GM12878 (cell line): Measurements from ENCODE around the gene IPP. TPM values are rescaled to one million over a fixed set of nuclear protein-coding genes. Genes with fewer than 3 reads are reported as not detected.

Experiments used
- ATAC-seq: fragments of 200-7000 bp; cut with Tn5 transposase; 3 replicates; pipeline ENCODE4 v1.9.1; 2020; ENCODE audit warnings: mild to moderate bottlenecking, moderate library complexity
- Bru-seq: library from RNA; stranded (reverse); fragments of 400-500 nt; gene quantifications from one replicate; lab custom pipeline; 2021; lab: Mats Ljungman, UMichigan
- BruChase-seq, 2 experiments: library from RNA; stranded (reverse); fragments of 400-500 nt; gene quantifications; one replicate each; lab custom pipeline; 2021; lab: Mats Ljungman, UMichigan
- BruUV-seq: library from RNA; stranded (reverse); fragments of 400-500 nt; replicated peaks from 2 replicates; lab custom pipeline; 2021; lab: Mats Ljungman, UMichigan
- CTCF ChIA-PET: fragments of 300-600 bp; sonication (Branson Sonifier 250); formaldehyde crosslinking; extraction: SDS; loops from one replicate; lab custom pipeline; 2021; ENCODE audit warnings: inconsistent platforms; lab: Yijun Ruan, JAX
- POLR2A ChIA-PET: fragments of 350-600 bp; formaldehyde crosslinking; extraction: SDS; loops from one replicate; lab custom pipeline; 2021; ENCODE audit warnings: inconsistent platforms; lab: Charles Lee
- RAD21 ChIA-PET: fragments of 300-600 bp; sonication (Branson Sonifier 250); formaldehyde crosslinking; loops from one replicate; lab custom pipeline; 2023; ENCODE audit warnings: antibody characterized with exemption; ENCODE audit not compliant: unreplicated experiment; lab: Charles Lee
- SMC1A ChIA-PET: fragments of 300-600 bp; sonication (Branson Sonifier 250); formaldehyde crosslinking; loops from one replicate; lab custom pipeline; 2023; ENCODE audit not compliant: unreplicated experiment, uncharacterized antibody; lab: Charles Lee
- DNase-seq: peaks from one replicate; pipeline ENCODE4 v3.0.0-alpha.2; 2011; ENCODE audit warnings: low read depth, low spot score
- FAIRE-seq: peaks from 3 replicates; lab custom pipeline; 2011; peaks lifted over from hg19 to GRCh38; lab: Jason Lieb, UNC
- H2AFZ ChIP-seq: 2 replicates; pipeline ENCODE4 v1.6.0; 2011; ENCODE audit warnings: low read depth, low read length, control low read depth; ENCODE audit not compliant: control insufficient read depth
- H3K27ac ChIP-seq: 2 replicates; pipeline ENCODE4 v1.5.1; 2011; ENCODE audit warnings: control low read depth; ENCODE audit not compliant: control insufficient read depth, insufficient read depth
- H3K27me3 ChIP-seq, 2 experiments: replicated peaks in 1 of 2; 2 replicates each; pipeline versions ENCODE4 v1.6.0 to v1.6.1; 2011; ENCODE audit warnings: low read length in 1 of 2; ENCODE audit not compliant: control insufficient read depth in 2 of 2, insufficient read depth in 2 of 2
- H3K36me3 ChIP-seq, 2 experiments: 2 replicates each; pipeline ENCODE4 v1.5.1; 2011; ENCODE audit warnings: low read length in 1 of 2; ENCODE audit not compliant: control insufficient read depth in 2 of 2, insufficient read depth in 2 of 2
- H3K4me1 ChIP-seq: 2 replicates; pipeline ENCODE4 v1.6.1; 2011; ENCODE audit warnings: mild to moderate bottlenecking, low read length, moderate library complexity, mixed read lengths; ENCODE audit not compliant: control insufficient read depth, insufficient read depth
- H3K4me2 ChIP-seq: 2 replicates; pipeline ENCODE4 v1.6.0; 2011; ENCODE audit warnings: control low read depth; ENCODE audit not compliant: control insufficient read depth, insufficient read depth
- H3K4me3 ChIP-seq: fragments of 200-600 bp; sonication (generic); 2 replicates; pipeline ENCODE4 v1.5.1; 2016
- H3K79me2 ChIP-seq: 2 replicates; pipeline ENCODE4 v1.6.0; 2011; ENCODE audit warnings: low read length; ENCODE audit not compliant: control insufficient read depth, insufficient read depth
- H3K9ac ChIP-seq: 2 replicates; pipeline ENCODE4 v1.8.0; 2011; ENCODE audit warnings: low read length, control low read depth, mixed read lengths; ENCODE audit not compliant: control insufficient read depth, insufficient read depth
- H3K9me3 ChIP-seq: replicated peaks from 3 replicates; pipeline ENCODE4 v1.5.1; 2011; ENCODE audit warnings: mild to moderate bottlenecking, low read length; ENCODE audit not compliant: control insufficient read depth, insufficient read depth
- H4K20me1 ChIP-seq: 2 replicates; pipeline ENCODE4 v1.6.0; 2011; ENCODE audit not compliant: control insufficient read depth, insufficient read depth
- BCL11A ChIP-seq: IDR thresholded peaks from 2 replicates; pipeline ENCODE4 v1.6.1; 2011; ENCODE audit warnings: low read depth, low read length
- CBFB ChIP-seq: IDR thresholded peaks from 2 replicates; pipeline ENCODE4 v1.6.1; 2016; ENCODE audit warnings: antibody characterized with exemption, low read depth
- CBX5 ChIP-seq: sonication (generic); IDR thresholded peaks from 2 replicates; pipeline ENCODE4 v1.6.1; 2016; ENCODE audit warnings: low read depth, moderate library complexity, mild to moderate bottlenecking, inconsistent platforms
- CREM ChIP-seq: IDR thresholded peaks from 2 replicates; pipeline ENCODE4 v1.6.1; 2014; ENCODE audit warnings: antibody characterized with exemption, low read depth
- ETV6 ChIP-seq, 2 experiments: fragments of 450-650 bp in 1 of 2; IDR thresholded peaks in 1 of 2; conservative IDR thresholded peaks in 1 of 2; 2 replicates each; pipeline ENCODE4 v1.6.1; 2014; ENCODE audit warnings: antibody characterized with exemption in 1 of 2, borderline replicate concordance in 1 of 2, low read depth in 1 of 2, mild to moderate bottlenecking in 1 of 2, moderate library complexity in 1 of 2
- IRF3 ChIP-seq: fragments of 450-650 bp; IDR thresholded peaks from 2 replicates; pipeline ENCODE4 v1.6.1; 2014; ENCODE audit warnings: mild to moderate bottlenecking
- NFYB ChIP-seq: IDR thresholded peaks from 2 replicates; pipeline ENCODE4 v1.6.1; 2011; ENCODE audit warnings: low read depth, mild to moderate bottlenecking, low read length, improper control_type of control experiment, moderate library complexity; ENCODE audit not compliant: insufficient read depth
- TAF1 ChIP-seq: IDR thresholded peaks from 2 replicates; pipeline ENCODE4 v1.6.1; 2011; ENCODE audit warnings: mild to moderate bottlenecking, low read depth, low read length, borderline replicate concordance
- ZBED1 ChIP-seq: IDR thresholded peaks from 2 replicates; pipeline ENCODE4 v1.6.1; 2016; ENCODE audit warnings: borderline replicate concordance
- WGBS: methylation state at CpG from one replicate; pipeline ENCODE4 v1.1.6; 2016; ENCODE audit warnings: low lambda C conversion rate; ENCODE audit not compliant: insufficient replicate concordance, insufficient coverage; ENCODE audit errors: missing lambda C conversion rate; 5-methylcytosine and 5-hydroxymethylcytosine counted together
- in situ Hi-C: fragments of 300-500 bp; cut with MboI; formaldehyde crosslinking; loops from 9 replicates; pipeline ENCODE4 v1.14.3; 2018; ENCODE audit warnings: mixed read lengths
- intact Hi-C: fragments of 100-400 bp; cut with micrococcal nuclease; formaldehyde crosslinking; loops from one replicate; pipeline ENCODE4 v1.14.2; 2022; ENCODE audit not compliant: unreplicated experiment
- long read RNA-seq, 2 experiments: library from polyadenylated mRNA; unstranded; transcript quantifications; one replicate each; pipeline ENCODE4 v2.0.0, GENCODE V29; 2019 to 2020
- polyA minus RNA-seq, 3 experiments: library from RNA; depleted of rRNA, polyadenylated mRNA; stranded (reverse); fragments of >200 nt; gene quantifications; 2 replicates each; pipeline ENCODE4 v1.2.3, GENCODE V29; 2011
- polyA plus RNA-seq, 11 experiments: library from polyadenylated mRNA; depleted of rRNA in 4 of 11; unstranded in 6 of 11; stranded (reverse) in 5 of 11; fragments of >200 nt; fragmentation: Nextera tagmentation in 4 of 11; fragmentation: Illumina TruSeq in 1 of 11; extraction: Ambion mirVana in 4 of 11; extraction: Trizol in 1 of 11; gene quantifications; 1 replicate in 1 of 11; 2 replicates in 10 of 11; pipeline versions ENCODE4 v1.2.1 to v1.2.3, GENCODE V29; 2011 to 2016; ENCODE audit warnings: inconsistent platforms in 2 of 11, missing spikeins in 2 of 11, low read depth in 1 of 11
- total RNA-seq, 4 experiments: library from RNA; depleted of rRNA in 3 of 4; stranded (reverse); fragments of >200 nt in 3 of 4; fragmentation: Illumina TruSeq in 1 of 4; extraction: Trizol in 1 of 4; gene quantifications; 2 replicates each; pipeline versions ENCODE4 v1.2.1 to v1.2.3, GENCODE V29; 2013 to 2021
- TF ChIP-seq, protein P1 (sequence below): fragments of 450-650 bp; IDR thresholded peaks from 2 replicates; pipeline ENCODE4 v1.6.1; 2017; ENCODE audit warnings: mild to moderate bottlenecking, moderate library complexity

IPP gene
- total RNA-seq (2013; cell fraction: nucleolus; rRNA removed): 8.2 and 8.8 TPM in 2 replicates
- 5.7 and 8.3 TPM in 2 replicates for total RNA-seq (2014; rRNA removed)
- 7.6 and 7.8 TPM in 2 replicates for total RNA-seq (2014; rRNA removed; fragmentation: Illumina TruSeq; extraction: Trizol)
- total RNA-seq (2021): 12.8 and 14.6 TPM in 2 replicates
- polyA plus RNA-seq (2011; ENCODE audit: low read depth): 8.5 TPM
- 11.3 and 18.4 TPM in 2 replicates for polyA plus RNA-seq (2011; rRNA removed)
- polyA plus RNA-seq (2011; cell fraction: cytosol; rRNA removed): 4.0 and 4.8 TPM in 2 replicates
- polyA plus RNA-seq (2011; cell fraction: nucleus; rRNA removed): 2.9 and 4.0 TPM in 2 replicates
- 6.8 and 8.5 TPM in 2 replicates for polyA plus RNA-seq (2012)
- 6.6 and 7.3 TPM in 2 replicates for polyA plus RNA-seq (2014; fragmentation: Illumina TruSeq; extraction: Trizol)
- polyA plus RNA-seq (2014; fragmentation: Nextera tagmentation; extraction: Ambion mirVana): 10 to 100 TPM in 1 of 2 experiments, 1 to 10 TPM in 1; 9.5 to 11.2 TPM
- polyA plus RNA-seq (2014; rRNA removed): 4.7 and 5.2 TPM in 2 replicates
- 10 to 100 TPM; 12.9 to 15.0 TPM for polyA plus RNA-seq (2016; fragmentation: Nextera tagmentation; extraction: Ambion mirVana)
- polyA minus RNA-seq (2011; rRNA and poly(A)+ RNA removed): 9.4 and 12.9 TPM in 2 replicates
- polyA minus RNA-seq (2011; cell fraction: cytosol; rRNA and poly(A)+ RNA removed): 4.4 and 5.2 TPM in 2 replicates
- polyA minus RNA-seq (2011; cell fraction: nucleus; rRNA and poly(A)+ RNA removed): 2.2 and 2.5 TPM in 2 replicates
- Bru-seq, nascent RNA: percentile 61 among the genes with signal in this experiment
- BruChase-seq, experiment 1, labeled RNA remaining after a 6-hour chase: percentile 60 among the genes with signal in this experiment
- percentile 59 among the genes with signal in this experiment for BruChase-seq, experiment 2, labeled RNA remaining after a 2-hour chase
- long read RNA-seq, experiment 1, partial matches to known transcripts: 1 of 3 reads
- long read RNA-seq, experiment 1, other reads (novel, unspliced or antisense): 1 of 3 reads
- long read RNA-seq, experiment 2, transcript IPP-202 (9 exons, 3,113 nt): major isoform, 18 of 62 reads
- long read RNA-seq, experiment 2, partial matches to known transcripts: 25 of 62 reads
- long read RNA-seq, experiment 2, other reads (novel, unspliced or antisense): 16 of 62 reads

- H3K27me3 ChIP-seq: no peaks in the 10 kb centered on the region
- ChIA-PET POLR2A (interaction anchor here (0.6 to 1.3 kb wide), 9 partner anchors 10 to 168 kb away, joined by 3 to 7 read pairs (median 4); partner anchors contain the start of gene GPBP1L1), SMC1A (interaction anchor here (0.7 to 1.4 kb wide), 4 partner anchors 52 to 124 kb away, joined by 4 to 5 read pairs (median 4); partner anchors contain the start of gene GPBP1L1), RAD21 (interaction anchor here (0.6 to 1.6 kb wide), 7 partner anchors 15 to 736 kb away, joined by 3 to 4 read pairs (median 3); partner anchors contain the start of genes GPBP1L1 and TMEM69), CTCF (interaction anchor here (0.7 to 1.7 kb wide), 6 partner anchors 10 to 299 kb away, joined by 3 to 7 read pairs (median 4); partner anchors contain the start of gene GPBP1L1)
- H3K79me2 ChIP-seq: peaks cover 9% of the 10 kb centered on the region
- H2AFZ ChIP-seq: peak within 1 kb of the TSS; percentile 94
- H3K9ac ChIP-seq: peak within 1 kb of the TSS; percentile 89
- peak within 1 kb of the TSS; percentile 92 for H3K4me2 ChIP-seq
- ATAC-seq (peak; percentile 98), DNase-seq (peak; percentile 90), FAIRE-seq (peak; percentile 92)
- peaks cover 10% of the 10 kb centered on the region; the same call in 2 of the 3 replicates for H3K9me3 ChIP-seq
- no peaks in the 10 kb centered on the region for H3K36me3 ChIP-seq
- H3K4me1 ChIP-seq: no peaks in the 10 kb centered on the region; the same call in 1 of the 2 replicates
- intact Hi-C loops (loop anchor here (1.0 to 5.0 kb wide), 2 partner anchors 63 to 92 kb away; no protein-coding TSS in a partner anchor), in situ Hi-C loops (no loop called here)
- H4K20me1 ChIP-seq: no peaks in the 10 kb centered on the region
- no TSS peak for BruUV-seq
- H3K27ac ChIP-seq: peak within 1 kb of the TSS; percentile 93
- 1% methylated on average over 39 of the region's 58 CpGs for WGBS
- peak within 1 kb of the TSS; percentile 91 for H3K4me3 ChIP-seq
- TF ChIP-seq CBFB (no peak), CBX5 (peak; percentile 83; the same call in 1 of the 2 replicates), CREM (peak; percentile 76), TAF1 (peak; percentile 79), ETV6 (conservative IDR thresholded peaks at IDR 0.05 in 1 of 2, IDR thresholded peaks at IDR 0.05 in 1 of 2; ENCODE audit: borderline replicate concordance in 1 of 2, low read depth in 1 of 2) (0 out of 4 replicates have a peak, but pooled peaks of 1 of the 2 experiments have one; percentile 46), NFYB (no peak), ZBED1 (peak; percentile 42; the same call in 1 of the 2 replicates), BCL11A (0 out of 2 replicates have a peak, but pooled peaks have one; percentile 11), IRF3 (0 out of 2 replicates have a peak, but pooled peaks have one; percentile 44)
- TF ChIP-seq, protein P1, sequence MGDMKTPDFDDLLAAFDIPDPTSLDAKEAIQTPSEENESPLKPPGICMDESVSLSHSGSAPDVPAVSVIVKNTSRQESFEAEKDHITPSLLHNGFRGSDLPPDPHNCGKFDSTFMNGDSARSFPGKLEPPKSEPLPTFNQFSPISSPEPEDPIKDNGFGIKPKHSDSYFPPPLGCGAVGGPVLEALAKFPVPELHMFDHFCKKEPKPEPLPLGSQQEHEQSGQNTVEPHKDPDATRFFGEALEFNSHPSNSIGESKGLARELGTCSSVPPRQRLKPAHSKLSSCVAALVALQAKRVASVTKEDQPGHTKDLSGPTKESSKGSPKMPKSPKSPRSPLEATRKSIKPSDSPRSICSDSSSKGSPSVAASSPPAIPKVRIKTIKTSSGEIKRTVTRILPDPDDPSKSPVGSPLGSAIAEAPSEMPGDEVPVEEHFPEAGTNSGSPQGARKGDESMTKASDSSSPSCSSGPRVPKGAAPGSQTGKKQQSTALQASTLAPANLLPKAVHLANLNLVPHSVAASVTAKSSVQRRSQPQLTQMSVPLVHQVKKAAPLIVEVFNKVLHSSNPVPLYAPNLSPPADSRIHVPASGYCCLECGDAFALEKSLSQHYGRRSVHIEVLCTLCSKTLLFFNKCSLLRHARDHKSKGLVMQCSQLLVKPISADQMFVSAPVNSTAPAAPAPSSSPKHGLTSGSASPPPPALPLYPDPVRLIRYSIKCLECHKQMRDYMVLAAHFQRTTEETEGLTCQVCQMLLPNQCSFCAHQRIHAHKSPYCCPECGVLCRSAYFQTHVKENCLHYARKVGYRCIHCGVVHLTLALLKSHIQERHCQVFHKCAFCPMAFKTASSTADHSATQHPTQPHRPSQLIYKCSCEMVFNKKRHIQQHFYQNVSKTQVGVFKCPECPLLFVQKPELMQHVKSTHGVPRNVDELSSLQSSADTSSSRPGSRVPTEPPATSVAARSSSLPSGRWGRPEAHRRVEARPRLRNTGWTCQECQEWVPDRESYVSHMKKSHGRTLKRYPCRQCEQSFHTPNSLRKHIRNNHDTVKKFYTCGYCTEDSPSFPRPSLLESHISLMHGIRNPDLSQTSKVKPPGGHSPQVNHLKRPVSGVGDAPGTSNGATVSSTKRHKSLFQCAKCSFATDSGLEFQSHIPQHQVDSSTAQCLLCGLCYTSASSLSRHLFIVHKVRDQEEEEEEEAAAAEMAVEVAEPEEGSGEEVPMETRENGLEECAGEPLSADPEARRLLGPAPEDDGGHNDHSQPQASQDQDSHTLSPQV: no peak
Observed at GRCh38 chr1:45750298-45751038, at the start of gene IPP. IPP (minus strand) TSS chr1:45750653; CDS start chr1:45746411, 4,242 bp downstream.
